Panc1 (cell line): Measurements from ENCODE around the gene CDC26.

ENCODE experiments used
- POLR2AphosphoS5 ChIP-seq: IDR thresholded peaks from 2 replicates; pipeline ENCODE4 v1.6.1; 2012; ENCODE audit warnings: mild to moderate bottlenecking, low read depth, low read length, moderate library complexity
- SIN3A ChIP-seq: IDR thresholded peaks from 2 replicates; pipeline ENCODE4 v1.6.1; 2012; ENCODE audit warnings: low read depth, mild to moderate bottlenecking, low read length, moderate library complexity, borderline replicate concordance; ENCODE audit not compliant: insufficient read depth
- TF ChIP-seq, protein P1 (sequence below): fragments of 450-650 bp; IDR thresholded peaks from 2 replicates; pipeline ENCODE4 v1.5.1; 2017; ENCODE audit warnings: mild to moderate bottlenecking
- TF ChIP-seq, protein P2 (sequence below), 2 experiments: IDR thresholded peaks; 2 replicates each; pipeline ENCODE4 v1.6.1; 2011 to 2012; ENCODE audit warnings: low read depth in 2 of 2, control low read depth in 1 of 2, low read length in 1 of 2, mild to moderate bottlenecking in 1 of 2, moderate library complexity in 1 of 2; ENCODE audit not compliant: insufficient read depth in 1 of 2

DNA sequence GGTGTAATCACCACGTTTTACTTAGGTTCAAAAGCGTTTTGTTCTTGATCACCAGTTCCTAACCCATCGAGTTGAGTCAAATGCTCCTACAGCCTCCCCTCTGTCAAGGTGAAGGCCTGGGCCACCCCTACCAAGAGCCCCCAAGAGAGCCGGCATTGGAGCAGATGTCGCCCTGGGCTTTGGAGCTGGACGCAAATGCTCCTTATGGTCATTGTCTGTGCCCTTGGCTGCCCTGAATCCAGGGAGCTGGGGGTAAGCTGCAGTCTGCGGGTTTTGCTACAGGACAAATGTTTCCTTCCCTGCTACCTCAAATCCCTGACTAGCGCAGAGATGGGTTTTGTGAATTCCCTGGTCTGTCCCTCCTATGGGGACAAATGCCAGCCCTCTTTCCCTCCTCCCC is 22.9 kb upstream of the CDC26 start:
- TF ChIP-seq, protein P1, sequence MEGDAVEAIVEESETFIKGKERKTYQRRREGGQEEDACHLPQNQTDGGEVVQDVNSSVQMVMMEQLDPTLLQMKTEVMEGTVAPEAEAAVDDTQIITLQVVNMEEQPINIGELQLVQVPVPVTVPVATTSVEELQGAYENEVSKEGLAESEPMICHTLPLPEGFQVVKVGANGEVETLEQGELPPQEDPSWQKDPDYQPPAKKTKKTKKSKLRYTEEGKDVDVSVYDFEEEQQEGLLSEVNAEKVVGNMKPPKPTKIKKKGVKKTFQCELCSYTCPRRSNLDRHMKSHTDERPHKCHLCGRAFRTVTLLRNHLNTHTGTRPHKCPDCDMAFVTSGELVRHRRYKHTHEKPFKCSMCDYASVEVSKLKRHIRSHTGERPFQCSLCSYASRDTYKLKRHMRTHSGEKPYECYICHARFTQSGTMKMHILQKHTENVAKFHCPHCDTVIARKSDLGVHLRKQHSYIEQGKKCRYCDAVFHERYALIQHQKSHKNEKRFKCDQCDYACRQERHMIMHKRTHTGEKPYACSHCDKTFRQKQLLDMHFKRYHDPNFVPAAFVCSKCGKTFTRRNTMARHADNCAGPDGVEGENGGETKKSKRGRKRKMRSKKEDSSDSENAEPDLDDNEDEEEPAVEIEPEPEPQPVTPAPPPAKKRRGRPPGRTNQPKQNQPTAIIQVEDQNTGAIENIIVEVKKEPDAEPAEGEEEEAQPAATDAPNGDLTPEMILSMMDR = no peak
- TF ChIP-seq POLR2AphosphoS5 (no peak), SIN3A (no peak)
- TF ChIP-seq, protein P2, sequence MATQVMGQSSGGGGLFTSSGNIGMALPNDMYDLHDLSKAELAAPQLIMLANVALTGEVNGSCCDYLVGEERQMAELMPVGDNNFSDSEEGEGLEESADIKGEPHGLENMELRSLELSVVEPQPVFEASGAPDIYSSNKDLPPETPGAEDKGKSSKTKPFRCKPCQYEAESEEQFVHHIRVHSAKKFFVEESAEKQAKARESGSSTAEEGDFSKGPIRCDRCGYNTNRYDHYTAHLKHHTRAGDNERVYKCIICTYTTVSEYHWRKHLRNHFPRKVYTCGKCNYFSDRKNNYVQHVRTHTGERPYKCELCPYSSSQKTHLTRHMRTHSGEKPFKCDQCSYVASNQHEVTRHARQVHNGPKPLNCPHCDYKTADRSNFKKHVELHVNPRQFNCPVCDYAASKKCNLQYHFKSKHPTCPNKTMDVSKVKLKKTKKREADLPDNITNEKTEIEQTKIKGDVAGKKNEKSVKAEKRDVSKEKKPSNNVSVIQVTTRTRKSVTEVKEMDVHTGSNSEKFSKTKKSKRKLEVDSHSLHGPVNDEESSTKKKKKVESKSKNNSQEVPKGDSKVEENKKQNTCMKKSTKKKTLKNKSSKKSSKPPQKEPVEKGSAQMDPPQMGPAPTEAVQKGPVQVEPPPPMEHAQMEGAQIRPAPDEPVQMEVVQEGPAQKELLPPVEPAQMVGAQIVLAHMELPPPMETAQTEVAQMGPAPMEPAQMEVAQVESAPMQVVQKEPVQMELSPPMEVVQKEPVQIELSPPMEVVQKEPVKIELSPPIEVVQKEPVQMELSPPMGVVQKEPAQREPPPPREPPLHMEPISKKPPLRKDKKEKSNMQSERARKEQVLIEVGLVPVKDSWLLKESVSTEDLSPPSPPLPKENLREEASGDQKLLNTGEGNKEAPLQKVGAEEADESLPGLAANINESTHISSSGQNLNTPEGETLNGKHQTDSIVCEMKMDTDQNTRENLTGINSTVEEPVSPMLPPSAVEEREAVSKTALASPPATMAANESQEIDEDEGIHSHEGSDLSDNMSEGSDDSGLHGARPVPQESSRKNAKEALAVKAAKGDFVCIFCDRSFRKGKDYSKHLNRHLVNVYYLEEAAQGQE (IDR thresholded peaks at IDR 0.05; ENCODE audit: insufficient read depth in 1 of 2, low read depth in 2 of 2, low read length in 1 of 2) = no peak
